DMS79 treated with DMSO at 0.1 percent for 48 hours (cell line): Measurements from ENCODE around the gene FPR2.
"Not testable (repeated sequence)": the region's sequence is repeated elsewhere in the genome, so short reads cannot be mapped to it uniquely, and the experiment has no call there.

ENCODE experiments used
- DNase-seq: peaks from one replicate; lab custom pipeline; 2025; lab: John Stamatoyannopoulos, UW

The FPR2 gene

DNA sequence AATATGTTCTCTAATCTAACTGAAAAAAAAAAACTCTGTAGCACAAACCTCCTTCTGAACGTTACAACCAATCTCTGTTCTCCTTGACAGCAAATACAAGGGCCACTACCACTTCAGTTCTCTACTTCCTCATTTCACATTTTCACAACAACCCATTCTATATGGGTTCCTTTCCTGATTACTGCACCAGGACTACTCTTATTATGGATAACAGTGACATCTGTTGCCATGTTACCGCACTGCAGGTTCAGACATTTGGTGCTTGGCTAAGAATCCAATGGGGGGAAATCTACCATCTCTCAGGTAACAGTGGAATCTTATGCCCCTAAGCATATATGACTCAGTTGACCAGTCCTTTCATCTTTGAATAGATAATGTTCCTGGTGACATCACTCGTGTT lies 22.4 kb downstream of the FPR2 start:
- peak; percentile 11 for DNase-seq

DNA sequence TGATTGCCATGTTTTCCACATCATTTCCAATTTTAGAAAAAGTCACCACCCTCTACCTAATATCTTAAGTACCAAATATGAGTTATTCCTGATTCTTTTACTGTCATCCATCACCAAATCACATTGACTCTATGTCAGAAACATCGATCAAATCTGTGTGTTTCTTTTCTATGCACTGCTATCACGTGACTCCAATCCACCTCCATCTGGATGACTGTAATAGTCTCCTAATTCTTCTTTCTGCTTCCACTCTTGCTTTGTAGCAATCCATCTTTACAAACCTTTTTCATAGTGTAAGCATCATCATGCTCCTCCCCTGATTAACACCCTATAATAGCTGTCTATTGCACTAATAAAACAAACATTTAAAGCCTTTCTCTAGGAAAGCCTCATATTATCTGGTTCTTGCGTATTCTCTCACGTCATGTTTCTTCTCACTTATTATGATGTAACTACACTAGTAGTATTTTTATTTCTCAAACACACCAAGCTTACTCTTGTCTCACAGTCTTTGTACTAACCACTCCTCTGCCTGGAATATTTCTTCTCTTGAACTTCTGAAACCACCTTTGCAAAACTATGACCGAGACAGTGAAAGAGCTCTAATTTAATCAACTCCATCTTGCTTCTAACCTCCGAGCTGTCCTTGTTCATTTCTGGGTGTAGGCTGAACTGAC lies 23.3 kb downstream of the FPR2 start:
- no peak for DNase-seq

DNA sequence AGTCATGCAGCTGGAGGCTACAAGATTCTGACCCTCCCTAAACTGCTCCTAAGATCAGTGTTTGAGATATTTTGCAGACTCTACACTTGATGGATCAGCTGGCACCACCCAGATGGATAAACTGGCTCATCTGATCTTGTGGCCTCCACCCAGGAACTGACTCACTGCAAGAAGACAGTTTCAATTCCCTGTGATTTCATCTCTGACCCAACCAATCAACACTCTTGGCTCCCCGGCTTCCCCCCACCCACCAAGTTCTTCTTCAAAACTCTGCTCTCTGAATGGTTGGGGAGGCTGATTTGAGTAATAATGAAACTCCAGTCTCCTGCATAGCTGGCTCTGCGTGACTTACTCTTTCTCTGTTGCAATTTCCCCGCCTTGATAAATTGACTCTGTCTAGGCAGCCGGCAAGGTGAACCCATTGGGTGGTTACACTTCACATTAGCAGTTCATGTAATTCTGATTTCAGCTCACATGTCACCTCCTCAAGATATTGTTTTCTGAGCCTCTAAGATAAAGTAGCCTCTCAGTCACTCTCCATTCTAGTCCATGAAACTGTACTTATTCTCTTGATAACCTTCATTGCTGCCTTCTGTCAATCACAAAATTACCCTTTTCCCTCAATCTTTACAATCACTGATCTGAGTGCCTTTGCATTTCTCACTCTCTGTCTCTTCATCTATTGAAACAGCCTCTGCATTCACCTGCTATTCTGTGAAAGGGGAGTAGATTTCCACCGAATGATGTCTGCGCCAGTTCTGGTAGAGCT lies 24.1 kb downstream of the FPR2 start:
- DNase-seq, result no peak

DNA sequence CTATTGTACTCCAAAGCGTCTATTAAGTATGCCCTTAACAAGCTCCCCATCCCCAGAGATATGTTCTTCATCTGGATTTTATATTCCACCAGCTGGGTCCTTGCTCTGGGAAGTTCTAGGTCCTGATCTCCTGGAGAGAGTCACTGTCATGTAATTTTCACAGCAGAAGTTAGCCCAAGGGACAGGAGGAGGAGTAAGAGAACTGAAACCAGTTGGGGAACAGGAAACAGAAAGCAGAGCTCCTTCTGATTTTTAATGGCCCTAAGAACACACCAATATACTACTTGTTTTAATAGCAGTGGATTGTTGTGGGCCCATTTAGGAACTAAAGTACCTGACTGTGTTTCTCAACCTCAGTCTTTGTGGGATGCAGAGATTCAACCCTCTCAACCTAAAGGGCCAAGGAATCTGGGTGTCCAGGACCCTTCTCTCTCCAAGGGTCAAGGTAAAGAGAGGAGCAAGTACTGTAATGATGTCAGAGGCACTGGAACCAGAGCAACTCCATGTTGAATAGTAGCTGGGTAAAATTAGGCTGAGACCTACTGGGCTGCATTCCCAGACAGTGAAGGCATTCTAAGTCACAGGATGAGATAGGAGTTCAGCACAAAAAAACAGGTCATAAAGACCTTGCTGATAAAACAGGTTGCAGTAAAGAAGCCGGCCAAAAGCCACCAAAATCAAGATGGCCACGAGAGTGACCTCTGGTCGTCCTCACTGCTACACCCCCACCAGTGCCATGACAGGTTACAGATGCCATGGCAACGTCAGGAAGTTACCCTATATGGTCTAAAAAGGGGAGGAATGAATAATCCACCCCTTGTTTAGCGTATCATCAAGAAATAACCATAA lies 25.9 kb downstream of the FPR2 start:
- no peak for DNase-seq

DNA sequence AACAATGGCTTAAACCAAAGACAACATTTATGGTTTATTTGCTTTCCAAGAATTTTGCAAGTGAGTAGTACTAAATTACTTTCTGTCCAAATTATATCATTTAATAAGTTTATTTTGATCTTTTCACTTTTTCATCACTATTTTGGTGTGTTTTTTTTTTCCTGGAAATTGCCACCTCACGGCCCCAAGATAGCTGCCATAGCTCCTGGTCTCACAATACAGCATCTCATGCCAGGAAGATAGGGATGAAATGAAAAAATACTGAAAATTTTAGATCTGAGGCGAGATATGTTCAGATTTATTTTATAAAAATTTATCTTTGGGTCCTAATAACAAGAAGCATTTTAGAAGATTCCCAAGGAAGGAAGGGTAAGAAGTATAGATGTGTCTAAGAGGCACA lies 27.0 kb downstream of the FPR2 start:
- DNase-seq, result no peak

DNA sequence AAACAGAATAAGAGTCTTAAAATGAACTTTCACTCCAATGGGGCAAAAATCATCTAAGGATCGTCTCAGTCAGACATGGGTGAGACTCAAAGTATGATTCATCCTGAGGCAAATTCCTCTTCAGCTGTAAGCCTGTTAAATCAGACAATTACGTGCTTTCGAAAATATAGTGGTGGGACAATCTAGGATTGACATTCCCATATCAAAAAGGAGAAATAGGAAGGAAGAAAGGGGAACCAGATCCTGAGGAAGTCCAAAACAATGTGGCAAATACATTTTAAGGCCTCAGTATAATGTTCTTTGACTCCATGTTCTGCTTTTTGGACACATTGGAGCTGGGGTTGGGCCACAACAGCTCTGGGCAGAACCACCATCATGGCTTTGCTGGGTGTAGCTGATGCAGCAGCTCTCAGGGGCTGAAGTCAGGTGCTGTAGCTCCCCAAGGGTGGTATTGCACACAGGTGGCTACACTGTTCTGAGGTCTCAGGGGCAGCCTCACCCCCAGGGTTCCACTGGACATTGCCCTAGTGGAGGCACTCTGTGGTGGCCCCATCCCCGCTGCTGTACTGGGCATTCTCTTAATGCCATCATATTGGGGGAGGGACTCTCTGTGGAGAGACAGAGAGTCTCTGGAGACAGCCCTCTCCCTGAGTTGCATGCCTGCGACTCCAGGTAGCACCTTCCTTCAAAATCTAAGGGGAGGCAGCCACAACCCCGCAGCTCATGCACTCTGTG lies 28.2 kb downstream of the FPR2 start:
- DNase-seq, result no peak

DNA sequence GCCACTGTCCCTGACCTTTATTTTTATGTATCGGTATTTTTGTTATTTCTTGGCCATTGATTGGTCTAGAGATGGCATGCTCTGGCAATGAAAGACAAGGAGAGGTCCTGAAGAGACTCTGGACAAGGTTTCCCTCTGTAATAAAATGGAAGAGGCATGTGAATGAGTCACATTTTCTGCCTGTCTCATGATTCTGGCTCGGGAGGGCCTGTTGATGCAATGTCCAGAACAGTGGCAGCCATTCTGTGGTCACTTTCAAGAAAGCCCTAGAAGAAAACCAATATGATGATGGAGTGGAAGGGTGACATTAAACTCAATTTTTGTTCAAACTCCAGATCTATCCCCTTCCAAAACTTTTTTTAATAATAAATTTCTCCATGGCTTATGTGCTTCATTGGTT lies 32.0 kb downstream of the FPR2 start:
- DNase-seq, result no peak

DNA sequence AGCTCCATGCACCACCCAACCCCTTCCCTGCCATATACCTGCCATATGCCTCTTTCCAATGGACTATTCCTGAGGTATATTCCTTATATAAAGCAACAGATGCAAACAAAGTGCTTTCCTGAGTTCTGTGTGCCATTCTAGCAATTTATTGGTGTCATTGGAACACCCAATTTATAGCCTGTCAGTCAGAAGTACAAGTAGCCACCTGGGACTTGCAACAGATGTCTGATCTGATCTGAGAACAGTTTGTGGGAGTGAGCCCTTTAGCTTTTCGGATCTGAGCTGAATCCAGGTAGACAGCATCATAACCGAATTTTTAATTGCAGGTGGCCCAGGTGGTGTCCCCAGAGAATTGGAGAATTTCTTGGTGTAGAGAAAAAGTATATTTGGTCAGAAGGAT lies 33.0 kb downstream of the FPR2 start:
- DNase-seq, result no peak

DNA sequence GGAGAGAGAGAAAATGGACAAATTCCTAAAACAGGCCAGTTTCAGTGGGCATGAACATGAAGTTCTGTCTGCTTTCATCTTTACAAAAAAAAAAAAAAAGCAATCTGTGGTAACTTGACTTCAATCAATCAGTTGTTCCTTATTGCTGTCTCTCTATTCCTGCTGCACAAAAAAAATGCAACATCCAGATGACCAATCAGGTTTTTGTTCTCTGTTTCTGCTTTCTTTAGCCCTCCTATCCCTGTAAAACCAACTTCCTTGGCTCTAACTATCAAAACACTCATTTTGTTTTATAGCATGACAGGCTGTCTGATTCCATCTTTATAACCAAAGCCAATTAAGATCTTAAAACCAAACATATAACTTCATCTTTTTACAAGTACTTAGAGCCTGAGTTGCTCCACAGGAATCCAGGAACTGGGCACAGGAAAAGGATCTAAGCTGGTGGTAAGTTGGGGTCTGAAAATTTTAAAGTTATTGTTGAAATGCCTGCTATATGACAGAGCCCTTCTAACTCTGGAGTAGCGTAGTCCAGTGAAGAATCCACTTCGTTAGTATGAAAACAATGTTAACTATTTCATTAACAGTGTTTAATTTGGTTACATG lies 34.0 kb downstream of the FPR2 start, which contains the start of gene FPR3:
Gene FPR3 (plus strand): TSS at position 273 of the 606 bp plus-strand sequence. CDS start 28,592 bp downstream, outside the sequence.
- DNase-seq, result no peak

DNA sequence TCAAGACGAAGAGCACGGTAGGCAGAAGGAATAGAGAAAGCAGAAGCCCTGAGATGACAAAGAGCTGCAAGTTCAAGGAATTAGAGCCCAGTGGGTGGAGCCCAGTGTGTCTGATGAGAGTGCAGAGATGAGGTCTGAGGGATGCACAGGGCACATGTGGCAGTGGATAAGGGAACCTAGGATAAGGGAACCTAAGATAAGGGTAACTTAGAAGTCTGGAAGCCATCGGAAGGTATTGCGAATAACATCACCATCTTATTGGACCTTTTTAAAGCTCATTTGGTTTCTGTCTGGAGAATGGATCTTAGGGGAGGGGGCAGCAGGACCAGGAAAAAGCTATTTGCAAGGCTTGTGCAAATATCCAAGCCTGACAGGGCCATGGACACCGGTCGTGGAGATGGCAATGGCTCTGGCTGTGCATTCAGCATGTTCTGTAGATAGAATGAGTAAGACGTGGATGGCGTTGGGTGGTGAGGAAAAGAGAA lies 35.3 kb downstream of the FPR2 start:
- DNase-seq, result no peak

DNA sequence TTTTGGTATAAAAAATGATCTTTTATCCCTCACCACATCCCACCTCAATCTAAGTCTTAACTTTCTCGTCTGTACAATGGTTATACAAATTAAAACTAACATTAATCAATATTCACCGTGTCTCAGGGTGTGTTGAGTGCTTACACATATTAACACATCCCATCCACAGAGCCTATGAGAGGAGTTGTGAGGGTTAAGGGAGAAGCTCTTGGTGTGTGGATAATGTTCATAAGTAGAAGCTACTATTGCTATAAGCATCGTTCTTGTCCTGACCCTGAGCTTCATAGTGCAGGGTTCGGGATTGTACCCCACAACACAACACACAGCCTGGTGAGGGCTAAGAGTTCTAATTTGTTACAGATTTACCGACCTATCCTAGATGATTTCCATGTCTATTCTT lies 36.5 kb downstream of the FPR2 start:
- no peak for DNase-seq

DNA sequence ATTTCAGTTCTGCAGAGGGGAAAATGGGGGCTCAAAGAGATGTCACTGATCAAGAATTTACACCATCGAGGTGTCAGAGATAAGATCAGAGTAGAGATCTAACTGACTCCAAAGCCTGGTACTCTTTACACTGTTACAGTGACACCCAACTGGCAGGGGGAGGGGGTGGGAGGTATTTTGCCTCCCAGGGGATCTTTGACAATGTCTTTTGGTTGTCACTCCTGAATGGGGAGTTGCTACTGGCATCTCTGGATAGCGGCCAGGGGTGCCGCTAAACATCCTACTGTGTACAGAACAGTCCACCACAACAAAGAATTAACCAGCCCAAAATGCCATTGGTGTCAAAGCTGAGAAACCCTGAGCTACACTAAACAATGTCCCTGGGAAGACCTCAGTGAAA lies 37.1 kb downstream of the FPR2 start:
- no peak for DNase-seq

DNA sequence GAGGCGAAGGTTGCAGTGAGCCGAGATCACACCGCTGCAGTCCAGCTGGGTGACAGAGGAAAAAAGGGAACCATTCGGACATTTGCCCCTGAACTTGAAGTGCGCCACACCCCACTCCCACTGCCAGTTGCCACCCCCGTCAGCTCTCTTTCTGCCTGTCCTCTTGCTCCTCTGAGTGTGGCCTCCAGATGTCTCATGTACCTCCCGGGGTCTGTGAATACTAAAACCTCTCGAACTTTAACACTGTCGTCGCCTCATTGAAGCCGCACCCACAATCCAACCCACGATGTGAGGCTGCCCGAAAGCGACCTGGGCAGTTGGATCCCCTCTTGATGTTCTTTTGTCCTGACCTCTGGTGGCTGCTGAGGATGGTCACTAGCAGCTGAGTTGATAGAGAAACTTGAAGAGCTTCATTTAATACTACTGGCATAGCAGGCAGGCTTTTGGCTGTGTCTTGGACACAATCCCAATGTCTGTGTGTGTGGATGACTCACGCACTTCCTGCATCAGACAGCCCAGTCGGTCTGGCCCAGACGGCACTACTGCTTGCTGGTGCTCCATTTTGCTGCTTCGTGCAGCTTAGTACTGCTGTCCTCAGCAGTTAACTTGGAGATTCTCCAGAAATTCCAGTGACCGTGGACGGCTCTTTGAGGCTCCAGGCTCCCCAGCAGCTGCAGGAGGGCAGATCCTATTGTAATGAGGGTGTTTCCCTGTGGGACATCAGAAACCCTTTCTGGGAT lies 38.2 kb downstream of the FPR2 start:
- DNase-seq, result no peak

DNA sequence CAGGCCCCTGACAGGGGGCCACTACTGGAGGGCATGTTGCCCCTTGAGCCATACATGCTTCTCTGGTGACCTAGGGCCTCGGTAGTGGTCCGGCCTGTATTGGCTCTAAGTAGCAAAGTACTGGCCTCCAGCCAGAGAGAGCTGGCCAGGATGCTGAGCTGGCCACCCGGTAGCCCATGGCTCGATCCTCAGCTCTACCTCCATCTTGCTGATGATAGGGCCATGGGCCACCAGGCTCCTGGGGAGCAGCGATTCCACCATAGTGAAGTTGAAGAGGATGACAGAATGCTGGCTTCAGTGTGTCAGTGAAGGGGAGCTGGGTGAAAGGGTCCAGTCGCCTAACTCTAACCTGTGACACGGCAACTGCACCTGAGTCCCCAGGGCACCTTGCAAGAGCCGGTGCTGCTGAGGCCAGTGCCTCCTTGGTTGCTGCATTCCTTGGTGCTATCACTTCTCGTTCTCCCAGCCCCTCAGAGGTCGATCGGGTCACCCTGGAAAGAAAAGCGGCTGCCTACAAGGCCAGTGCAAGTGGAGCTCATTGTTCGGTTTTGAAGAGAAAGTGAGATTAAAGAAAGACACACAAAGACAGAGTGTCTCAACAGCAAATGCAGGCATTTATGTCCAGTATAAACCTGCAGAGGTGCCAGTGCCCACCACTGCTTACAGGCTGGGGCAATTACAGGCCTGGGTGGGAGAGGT lies 38.9 kb downstream of the FPR2 start:
- no peak for DNase-seq

DNA sequence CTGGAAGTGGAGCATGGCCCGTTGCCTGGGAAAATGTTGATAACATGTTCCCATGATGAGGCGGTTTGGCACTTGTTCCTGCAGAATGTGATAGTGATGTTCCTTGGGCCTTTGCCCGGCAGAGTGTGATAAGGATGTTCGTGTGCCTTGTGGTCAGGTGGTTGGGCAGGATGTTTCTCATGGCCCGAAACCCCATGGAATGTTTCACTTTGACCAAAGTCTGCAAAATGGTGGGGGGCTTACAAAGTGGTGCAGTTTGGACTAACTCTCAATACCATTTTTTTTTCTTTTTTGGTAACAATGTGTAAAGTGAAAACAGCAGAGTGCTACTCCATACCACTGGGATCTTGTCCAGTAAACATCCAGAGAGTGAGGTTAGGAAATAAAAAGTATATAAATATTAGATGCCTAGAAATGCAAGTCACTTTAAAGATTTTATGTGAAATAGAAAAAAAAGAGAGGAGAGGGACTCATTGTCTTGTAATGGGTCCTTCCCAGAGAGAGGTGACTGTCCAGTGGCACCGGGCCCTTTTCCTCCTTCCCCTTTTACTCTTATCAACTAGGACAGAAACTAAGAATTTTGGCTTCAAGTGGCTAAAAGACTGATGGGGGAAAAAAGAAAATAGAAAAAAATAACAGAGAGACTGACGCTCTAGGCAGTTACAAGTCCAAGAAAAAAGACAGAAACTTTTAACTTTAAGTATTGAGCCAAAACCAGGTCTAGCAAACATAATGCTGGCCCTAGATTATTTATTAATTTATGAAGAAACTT lies 39.7 kb downstream of the FPR2 start:
- no peak for DNase-seq

DNA sequence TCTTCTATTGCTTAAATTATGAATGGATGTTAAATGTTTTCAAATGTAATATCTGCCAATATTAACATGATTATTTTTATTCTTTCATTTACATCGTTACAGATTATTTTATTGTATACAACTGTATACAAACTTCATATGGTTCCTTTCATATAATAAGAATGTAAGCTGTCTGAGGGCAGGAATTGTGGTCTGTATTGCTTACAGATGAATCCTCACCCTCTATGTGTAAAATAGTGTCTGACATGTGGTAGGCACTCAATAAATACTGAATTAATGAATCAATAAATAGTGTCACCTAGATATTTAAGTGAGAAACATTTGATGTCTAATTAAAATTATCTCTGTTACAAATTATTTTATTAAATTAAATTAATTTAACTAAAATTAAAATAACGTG lies 41.8 kb downstream of the FPR2 start:
- no peak for DNase-seq

DNA sequence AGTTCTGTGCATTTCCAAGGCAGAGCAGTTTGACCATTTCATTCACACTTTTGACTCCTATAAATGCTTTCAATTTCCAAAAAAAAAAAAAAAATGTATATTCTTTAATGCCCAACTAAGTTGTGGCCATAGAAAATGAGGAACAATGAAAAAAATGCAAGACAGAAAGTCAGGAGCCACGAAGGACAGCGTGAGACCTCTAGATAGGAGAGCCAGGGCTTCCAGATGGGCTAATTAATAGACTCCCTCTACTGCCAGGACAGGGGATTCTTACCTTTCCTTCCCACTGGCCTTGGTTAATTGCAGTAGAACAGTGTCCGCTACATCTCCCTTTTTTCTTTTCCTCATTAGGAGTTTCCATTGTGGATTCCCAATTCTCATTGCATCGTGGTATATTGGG lies 42.5 kb downstream of the FPR2 start:
- no peak for DNase-seq

DNA sequence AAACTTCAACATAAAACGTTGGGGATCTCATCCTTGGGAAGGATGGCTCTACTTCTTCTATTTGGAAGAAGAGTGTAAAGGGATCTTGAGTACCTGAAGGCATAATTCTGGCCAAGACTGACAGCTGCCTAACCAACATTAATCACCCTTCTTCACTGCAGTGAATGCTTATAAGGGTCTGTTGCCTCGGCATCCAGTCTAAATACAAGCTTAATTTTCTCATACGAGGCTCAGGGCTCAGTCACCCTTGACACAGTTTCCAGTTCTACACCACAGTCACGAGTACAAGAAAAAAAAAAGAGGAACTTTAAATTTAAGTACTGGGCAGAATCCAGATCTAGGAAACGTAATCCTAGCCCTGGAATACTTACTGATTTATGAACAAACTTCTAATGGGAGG lies 43.0 kb downstream of the FPR2 start:
- DNase-seq, result no peak

DNA sequence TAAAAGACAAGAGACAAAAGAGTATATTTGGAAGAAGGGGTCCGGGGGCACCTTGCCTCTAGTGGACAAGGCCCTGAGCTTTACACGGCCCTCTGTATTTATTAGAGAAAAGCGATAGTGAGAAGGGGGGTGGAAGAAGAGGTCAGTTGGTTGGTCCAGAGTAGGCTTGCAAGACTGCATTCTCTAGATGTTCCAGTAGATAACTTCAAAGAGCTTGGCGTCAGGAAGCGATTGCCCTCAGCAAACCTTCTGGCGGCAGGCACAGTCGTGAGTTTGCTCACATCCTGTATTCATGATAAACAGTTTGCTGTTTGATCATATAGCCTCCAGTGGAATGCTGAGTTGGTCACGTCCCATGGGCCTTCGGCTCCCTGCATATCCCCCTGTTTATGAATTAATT lies 43.8 kb downstream of the FPR2 start:
- not testable (repeated sequence) for DNase-seq
